T1000 (cell line): ENCODE measurements around the gene MYPN.

ENCODE experiments used
- DNase-seq: peaks from one replicate; lab custom pipeline; 2025; ENCODE audit warnings: mixed read lengths; lab: John Stamatoyannopoulos, UW

The MYPN gene

GRCh38 chr10:68090586-68090985, 18.7 kb upstream of the MYPN start:
- DNase-seq = no peak

- no peak for DNase-seq
These were observed 16.8 kb upstream of the MYPN start for GRCh38 chr10:68092512-68092911.

GRCh38 chr10:68095153-68095552, 14.1 kb upstream of the MYPN start:
- DNase-seq = no peak

GRCh38 chr10:68096913-68097516, 12.3 kb upstream of the MYPN start:
- DNase-seq = peak; percentile 51

GRCh38 chr10:68099736-68100135, 9.6 kb upstream of the MYPN start:
- DNase-seq = no peak

GRCh38 chr10:68101066-68101465, 8.2 kb upstream of the MYPN start:
- DNase-seq = no peak

GRCh38 chr10:68103261-68103878, 5.9 kb upstream of the MYPN start:
- DNase-seq = no peak

- DNase-seq = no peak
These were observed 5.4 kb upstream of the MYPN start for GRCh38 chr10:68103901-68104300.

- peak; percentile 53 for DNase-seq
These were observed 3.5 kb upstream of the MYPN start for GRCh38 chr10:68105820-68106219.

- peak; percentile 38 for DNase-seq
These were observed 2.6 kb upstream of the MYPN start for GRCh38 chr10:68106656-68107055.

GRCh38 chr10:68107651-68108050, 1.6 kb upstream of the MYPN start:
- no peak for DNase-seq

GRCh38 chr10:68108051-68108450, 1.2 kb upstream of the MYPN start:
- DNase-seq = no peak

GRCh38 chr10:68108653-68109052, 635 bp upstream of the MYPN start:
- no peak for DNase-seq

- no peak for DNase-seq
These were observed 739 bp downstream of the MYPN start for GRCh38 chr10:68110027-68110426.

- DNase-seq = no peak
These were observed 2.3 kb downstream of the MYPN start for GRCh38 chr10:68111584-68111983.

- DNase-seq = no peak
These were observed 3.5 kb downstream of the MYPN start for GRCh38 chr10:68112837-68113236.

GRCh38 chr10:68118657-68119056, 9.4 kb downstream of the MYPN start:
- no peak for DNase-seq

- no peak for DNase-seq
These were observed 11.9 kb downstream of the MYPN start for GRCh38 chr10:68121020-68121743.

- no peak for DNase-seq
These were observed 12.6 kb downstream of the MYPN start for GRCh38 chr10:68121852-68122251.

GRCh38 chr10:68124718-68125117, 15.4 kb downstream of the MYPN start:
- DNase-seq = no peak

- DNase-seq = no peak
These were observed 16.5 kb downstream of the MYPN start for GRCh38 chr10:68125772-68126171.

- DNase-seq = no peak
These were observed 18.7 kb downstream of the MYPN start for GRCh38 chr10:68128015-68128414.

GRCh38 chr10:68132391-68132790, 23.1 kb downstream of the MYPN start:
- no peak for DNase-seq
